GM21526 (cell line): ENCODE results near the gene RGS9.
"Not testable (repeated sequence)": the region's sequence is repeated elsewhere in the genome, so short reads cannot be mapped to it uniquely, and the experiment has no call there.

Experiments used
- ATAC-seq: cut with Tn5 transposase; IDR thresholded peaks from one replicate; pipeline ENCODE4 v1.9.1; 2021; ENCODE audit warnings: moderate library complexity; ENCODE audit not compliant: unreplicated experiment, low FRiP score

The RGS9 gene

DNA sequence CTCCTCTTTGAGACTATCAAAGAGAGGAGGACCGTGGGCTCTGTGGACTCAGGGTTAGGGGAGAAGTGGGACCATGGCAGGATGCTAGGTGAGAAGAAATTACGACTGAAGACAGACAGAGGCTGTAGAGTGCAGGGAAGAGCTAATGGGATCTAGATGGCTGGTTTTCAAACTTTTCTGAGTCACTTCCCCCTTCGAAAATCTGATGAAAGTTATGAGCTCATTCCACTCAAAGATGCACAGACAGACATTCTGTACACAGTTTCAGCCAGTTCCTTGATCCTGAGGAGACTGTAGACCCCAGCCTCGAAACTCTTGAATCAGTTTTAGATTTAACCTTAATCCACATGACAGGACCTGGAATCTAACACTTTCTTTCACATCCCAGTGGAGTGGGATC is 40.7 kb downstream of the RGS9 start:
- ATAC-seq: no peak

DNA sequence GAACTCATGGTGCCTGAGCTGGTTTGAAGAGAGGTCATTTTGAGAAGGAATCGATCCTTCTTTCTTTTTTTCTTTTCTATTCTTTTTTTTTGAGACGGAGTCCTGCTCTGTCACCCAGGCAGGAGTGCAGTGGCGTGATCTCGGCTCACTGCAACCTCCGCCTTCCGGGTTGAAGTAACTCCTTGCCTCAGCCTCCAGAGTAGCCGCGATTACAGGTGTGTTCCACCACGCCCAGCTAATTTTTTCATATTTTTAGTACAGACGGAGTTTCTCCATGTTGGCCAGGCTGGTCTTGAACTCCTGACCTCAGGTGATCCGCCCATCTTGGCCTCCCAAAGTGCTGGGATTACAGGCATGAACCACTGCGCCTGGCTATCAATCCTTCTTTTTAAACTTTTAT is 43.1 kb downstream of the RGS9 start:
- not testable (repeated sequence) for ATAC-seq

DNA sequence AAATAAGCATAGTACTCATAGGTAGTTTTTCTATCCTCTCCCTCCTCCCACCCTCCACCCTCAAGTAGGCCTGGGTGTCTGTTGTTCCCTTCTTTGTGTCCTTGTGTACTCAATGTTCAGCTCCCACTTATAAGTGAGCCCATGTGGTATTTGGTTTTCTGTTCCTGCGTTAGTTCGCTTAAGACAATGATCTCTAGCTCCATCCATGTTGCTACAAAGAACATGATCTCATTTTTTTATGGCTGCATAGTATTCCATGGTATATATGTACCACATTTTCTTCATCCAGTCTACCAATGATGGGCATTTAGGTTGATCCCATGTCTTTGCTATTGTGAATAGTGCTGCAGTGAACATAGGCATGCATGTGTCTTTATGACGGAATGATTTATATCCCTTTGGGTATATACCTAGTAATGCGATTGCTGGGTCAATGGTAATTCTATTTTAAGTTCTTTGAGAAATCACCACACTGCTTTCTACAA is 43.6 kb downstream of the RGS9 start:
- ATAC-seq: not testable (repeated sequence)

DNA sequence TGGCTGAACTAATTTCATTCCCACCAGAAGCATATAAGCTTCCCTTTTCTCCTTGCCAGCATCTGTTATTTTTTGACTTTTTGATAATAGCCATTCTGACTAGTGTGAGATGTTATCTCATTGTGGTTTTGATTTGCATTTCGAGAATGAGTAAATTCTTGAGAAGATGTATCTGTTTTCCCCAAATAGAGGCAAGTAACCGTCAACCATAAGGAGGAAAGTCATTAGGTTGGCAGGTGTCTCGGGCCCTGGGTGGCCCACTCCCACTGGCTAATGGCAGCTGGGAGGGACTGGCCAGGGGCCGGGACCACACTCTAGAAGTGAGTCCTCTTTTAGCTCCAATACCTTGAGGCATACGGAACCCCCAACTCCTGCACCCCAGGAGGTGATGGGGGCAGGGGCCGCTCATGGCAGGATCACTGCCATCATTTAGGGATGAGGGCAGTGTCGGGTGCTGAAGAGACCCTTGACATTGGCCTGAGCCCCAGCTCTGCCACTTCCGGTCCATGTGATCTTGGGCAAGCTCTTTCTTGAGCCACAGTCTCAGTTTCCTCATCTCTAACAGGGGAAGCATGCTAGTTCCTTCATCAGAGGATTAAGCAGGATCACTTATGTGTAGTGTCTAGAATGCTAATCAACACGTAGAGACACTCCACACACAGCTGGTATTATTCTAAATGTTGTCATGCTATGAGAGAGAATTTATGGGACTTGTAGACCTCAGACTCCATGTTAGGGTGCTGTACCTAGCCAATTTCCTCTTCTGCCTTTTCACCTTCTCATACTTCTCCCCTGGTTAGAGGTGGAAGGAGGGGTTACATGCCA is 44.3 kb downstream of the RGS9 start:
- ATAC-seq: peak; percentile 60

DNA sequence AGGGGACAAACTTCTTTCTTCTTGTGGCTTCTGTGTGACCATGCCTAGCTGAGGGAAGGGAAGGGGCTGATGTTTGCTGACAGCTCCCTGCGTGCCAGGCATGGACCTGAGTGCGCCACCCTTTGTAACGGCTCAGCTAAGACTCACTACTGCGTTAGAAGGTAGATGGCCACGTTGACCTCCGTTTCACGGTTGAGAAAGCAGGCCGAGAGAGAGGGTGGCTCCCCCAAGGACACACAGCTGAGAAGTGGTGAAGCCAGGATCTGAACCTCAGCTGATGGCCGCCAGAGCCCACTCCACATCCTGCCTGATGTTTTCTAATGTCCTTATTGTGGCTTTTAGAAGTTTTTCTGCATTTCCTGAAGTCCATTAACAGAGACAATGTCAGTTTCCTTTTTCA is 45.1 kb downstream of the RGS9 start:
- peak; percentile 29 for ATAC-seq

DNA sequence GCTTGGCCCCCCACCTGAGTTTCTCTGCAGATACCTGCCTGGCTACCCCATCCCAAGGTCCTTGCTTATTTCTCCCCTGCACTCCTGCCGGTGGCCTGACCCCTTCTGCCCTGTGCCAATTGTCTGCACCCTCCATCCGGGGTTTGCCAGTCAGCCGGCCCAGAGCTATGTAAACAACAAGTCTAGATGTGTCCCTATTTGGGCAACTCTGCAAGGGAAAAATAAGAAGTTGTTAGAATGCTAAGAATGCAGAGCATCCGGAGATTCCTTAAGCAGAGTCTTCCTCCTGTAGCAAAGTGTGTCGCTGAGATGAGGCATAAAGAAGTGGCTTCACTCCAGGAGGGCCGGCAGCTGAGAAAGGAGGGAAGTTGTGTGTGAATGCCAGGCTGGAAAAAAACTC is 46.6 kb downstream of the RGS9 start:
- ATAC-seq: no peak

DNA sequence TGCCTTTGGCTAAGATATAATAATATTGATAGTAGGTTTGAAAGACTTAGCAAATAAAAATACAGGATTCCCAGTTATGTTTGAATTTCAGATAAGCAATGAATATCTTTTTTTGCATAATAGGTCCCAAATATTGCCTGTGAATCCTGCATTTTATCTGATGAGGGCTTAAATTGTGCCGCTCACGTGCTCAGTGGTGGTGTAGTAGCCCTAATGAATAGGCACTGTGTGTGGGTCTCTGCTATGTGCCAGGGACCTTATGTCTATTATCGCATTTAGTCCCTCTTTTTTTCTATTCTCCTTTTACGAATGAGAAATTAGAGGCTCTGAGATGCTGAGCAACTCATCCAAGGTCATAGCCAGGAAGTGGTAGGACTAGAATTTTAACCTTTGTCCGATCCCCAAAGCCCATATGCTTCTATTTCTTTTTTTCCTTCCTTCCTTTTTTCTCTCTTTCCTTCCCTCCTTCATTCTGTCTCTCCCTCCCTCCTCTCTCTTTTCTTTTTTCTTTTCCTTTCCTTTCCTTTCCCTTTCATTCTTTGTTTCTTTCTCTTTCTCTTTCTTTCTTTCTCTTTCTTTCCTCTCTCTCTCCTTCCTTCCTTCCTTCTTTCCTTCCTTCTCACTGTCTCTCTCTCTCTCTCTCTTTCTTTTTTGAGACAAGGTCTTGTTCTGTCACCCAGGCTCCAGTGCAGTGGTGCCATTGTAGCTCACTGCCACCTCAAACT is 47.2 kb downstream of the RGS9 start:
- ATAC-seq: no peak

DNA sequence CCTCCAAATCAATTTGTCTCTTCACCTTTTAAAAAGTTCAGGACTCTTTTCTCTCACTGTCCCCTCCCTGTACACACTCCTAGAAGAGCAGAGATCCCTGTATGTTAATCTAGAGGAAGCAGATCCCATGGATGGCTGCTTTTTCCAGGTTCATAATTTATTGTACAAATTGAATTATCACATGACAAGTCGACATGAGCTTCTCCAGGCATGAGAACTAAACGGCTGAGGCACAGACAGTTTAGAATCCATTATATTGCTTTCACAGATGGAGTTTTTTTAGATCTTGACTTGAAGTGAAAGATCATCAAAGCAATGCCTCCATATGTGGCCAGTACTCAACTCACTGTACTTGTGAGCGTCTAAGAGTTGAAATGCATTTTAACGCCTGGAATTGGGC is 47.9 kb downstream of the RGS9 start:
- ATAC-seq: no peak

DNA sequence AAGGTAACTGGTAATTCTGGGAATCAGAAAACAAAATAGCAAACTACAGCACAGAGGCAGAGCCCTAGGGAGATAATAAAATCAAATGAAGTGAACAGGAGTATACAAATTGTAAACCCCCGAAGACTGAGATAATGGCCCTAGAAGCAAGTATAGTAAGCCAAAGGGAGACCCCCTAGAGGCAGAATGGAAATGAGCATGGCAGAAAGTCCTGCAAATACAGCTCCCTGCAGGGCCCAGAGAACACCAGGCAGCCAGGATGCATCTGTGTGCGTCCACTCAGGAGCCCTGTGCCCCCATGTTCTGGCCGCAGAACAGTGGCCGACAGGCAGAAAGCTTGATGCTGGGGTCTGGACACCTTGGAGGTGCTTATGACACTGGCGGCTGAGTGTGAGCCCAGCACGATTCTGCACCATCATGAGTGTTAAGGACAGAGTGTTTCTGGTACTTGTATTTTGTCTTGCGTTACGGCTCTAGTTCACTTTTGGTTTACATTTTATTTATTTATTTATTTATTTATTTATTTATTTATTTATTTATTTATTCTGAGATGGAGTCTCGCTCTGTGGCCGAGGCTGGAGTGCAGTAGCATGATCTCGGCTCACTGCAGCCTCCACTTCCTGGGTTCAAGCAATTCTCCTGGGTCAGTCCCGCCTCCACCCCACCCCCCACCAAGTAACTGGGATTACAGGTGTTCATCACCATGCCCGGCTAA is 48.7 kb downstream of the RGS9 start:
- ATAC-seq: no peak

DNA sequence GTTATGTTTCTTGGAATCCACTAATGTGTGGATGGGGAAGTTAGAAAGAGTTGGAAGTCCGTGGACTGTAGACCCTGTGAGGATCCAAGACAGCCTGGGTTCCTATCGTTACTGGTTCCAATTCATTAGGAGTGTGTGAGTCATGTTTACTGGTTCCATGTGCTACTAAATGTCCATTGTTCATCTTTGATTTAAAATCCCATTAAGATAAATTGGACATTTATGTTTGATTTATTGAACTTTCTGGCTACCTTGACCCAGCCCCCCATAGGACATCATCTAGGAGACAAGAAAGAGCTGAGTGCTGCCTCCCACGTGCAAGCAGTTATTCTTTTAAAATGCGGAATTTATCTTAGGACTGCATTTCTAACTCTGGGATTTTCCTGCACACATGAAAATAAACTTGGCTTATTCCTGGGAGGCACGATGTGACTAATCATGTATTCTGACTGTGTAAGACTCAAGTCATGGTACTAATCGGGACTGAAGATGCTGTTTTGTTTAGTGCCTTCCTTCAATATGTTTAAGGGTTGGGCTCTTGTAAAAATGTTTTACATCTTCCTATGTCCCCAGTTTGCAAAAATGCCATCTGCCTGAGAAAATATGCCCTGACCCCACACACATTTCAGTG is 53.4 kb downstream of the RGS9 start:
- no peak for ATAC-seq

DNA sequence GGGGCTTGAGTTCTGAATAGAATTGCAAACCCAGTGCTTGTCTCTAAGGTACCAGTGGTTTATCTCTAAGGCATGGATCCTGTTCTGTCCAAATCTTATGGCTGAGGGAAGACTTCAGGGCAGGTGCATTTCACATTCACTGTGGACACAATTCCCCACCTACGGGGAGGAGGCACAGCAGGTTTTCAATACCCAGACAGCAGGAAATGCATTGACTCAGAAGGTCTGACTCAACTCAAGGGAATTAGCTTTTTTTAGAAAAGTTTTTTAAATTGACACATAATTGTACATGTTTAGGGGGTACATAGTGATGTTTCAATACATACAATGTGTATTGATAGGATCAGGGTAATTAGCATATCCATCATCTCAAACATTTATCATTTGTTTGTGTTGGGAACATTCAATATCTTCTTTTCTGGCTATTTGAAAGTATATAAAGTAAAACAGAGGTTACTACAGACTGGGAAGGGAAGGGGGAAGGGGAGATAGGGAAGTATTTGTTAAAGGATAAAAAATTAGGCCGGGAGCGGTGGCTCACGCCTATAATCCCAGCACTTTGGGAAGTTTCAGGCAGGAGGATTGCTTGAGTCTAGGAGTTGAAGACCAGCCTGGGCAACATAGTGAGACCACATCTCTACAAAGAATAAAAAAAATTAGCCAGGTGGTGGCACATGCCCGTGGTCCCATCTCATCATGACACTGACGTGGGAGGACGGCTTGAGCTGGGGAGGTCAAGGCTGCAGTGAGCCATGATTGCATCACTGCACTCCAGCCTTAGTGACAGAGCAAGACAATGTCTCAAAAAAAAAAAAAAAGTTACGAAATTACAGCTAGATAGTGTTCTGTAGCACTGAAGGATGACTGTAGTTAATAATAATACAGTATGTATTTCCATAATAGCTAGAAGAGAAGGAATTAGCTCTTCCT is 54.9 kb downstream of the RGS9 start:
- no peak for ATAC-seq

DNA sequence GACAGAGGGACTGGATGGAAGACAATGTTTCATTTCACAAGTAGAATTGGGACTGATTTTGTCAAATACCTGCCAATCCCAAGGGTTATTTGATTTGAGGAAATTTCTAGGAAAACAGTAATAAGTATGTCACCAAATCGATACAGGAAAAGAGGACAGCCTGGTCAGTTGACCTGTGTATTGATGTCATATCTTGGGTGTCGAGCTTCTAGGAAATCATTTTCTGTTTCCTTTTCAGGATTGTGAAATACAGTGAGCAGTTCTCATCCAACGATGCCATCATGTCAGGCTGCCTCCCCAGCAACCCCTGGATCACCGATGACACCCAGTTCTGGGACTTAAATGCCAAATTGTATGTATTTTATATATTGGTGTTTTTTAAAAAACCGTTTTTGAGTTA is 56.1 kb downstream of the RGS9 start:
- ATAC-seq: no peak

DNA sequence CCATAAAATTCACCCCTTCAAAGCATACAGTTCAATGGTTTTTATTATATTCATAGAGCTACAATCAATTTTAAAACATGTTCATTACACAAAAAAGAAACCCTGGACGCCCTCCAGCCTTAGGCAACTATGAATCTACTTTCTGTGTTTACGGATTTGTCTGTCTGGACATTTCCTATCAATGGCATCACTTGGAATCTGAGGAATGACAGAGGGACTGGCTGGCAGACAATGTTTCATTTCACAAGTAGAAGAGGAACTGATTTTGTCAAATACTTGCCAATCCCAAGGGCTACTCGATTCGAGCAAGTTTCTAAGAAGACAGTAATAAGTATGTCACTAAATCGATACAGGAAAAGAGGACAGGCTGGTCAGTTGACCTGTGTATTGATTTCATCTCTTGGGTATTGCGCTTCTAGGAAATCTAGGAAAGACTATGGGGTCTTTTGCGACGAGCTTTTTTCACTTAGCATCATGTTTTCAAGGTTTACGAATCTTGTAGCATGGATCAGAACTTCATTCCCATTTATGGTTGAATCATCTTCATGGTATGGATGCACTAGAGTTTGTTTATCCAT is 56.6 kb downstream of the RGS9 start:
- ATAC-seq: no peak

DNA sequence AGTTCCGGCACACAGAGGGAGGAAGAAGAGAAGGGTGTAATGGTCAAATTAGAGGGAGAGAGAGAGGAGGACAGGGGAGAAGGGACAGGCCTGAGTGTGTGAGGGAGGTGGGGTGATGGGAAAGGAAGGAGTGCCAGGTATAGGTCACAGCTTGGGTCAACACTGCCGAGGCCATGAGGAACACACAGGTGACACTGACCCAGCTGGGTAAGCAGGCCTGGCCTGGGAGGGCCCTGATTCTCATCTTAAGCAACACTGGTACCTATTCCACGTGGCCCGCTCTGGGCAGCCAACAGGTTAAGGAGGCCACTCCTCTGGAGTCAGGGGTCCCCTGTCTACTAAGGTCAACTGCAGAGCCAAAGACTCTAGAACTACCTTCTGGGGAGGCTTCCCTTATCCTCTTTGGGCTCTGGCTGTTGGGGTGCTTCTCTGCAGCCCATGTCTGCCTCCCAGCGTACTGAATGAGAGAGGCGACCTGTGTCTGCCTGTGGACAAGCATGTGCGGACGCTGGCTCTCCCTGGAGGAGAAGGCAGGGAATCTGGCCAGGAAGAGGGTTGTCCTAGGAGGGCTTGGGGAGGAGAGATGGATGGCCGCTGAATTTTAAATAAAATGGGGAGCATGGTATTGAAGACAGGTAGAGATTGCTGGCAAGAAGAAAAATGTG is 57.6 kb downstream of the RGS9 start:
- ATAC-seq: no peak

DNA sequence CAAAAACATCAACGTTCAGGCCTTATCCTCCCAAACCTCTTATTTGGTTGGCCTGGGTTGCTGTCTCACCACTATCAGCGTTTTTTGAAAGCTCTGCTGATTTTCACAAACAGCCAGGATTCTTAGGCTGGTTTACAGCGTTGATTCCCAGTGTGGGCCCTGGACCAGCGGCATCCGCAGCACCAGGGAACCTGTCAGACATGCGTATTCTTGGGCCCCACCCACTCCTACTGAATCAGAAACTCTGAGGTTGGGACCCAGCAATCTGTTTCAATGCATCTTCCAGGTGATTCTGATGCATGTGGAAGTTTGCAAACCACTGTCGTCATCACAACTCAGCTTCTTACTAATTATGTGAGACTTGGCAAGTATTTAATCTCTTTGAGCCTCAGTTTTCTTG is 58.5 kb downstream of the RGS9 start:
- no peak for ATAC-seq

DNA sequence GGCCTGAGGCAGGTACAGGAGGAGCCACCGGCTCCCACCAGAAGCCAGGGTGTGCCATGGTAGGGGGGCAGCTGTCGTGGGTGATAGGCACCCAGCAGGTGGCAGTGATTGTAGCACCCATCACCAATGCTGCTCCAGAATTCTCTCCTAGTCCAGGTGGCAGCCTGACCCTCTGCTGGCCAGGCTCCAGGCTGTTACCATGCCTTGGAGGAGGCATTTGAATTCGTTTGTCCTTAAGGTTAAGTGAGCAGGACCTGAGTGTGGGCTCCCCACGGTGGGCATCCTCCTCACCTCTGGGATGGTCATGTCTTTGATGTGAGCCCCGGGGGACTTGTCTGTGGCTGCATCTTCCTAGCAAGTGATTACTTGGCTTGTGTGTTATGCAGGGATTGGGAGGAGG is 59.4 kb downstream of the RGS9 start:
- no peak for ATAC-seq

DNA sequence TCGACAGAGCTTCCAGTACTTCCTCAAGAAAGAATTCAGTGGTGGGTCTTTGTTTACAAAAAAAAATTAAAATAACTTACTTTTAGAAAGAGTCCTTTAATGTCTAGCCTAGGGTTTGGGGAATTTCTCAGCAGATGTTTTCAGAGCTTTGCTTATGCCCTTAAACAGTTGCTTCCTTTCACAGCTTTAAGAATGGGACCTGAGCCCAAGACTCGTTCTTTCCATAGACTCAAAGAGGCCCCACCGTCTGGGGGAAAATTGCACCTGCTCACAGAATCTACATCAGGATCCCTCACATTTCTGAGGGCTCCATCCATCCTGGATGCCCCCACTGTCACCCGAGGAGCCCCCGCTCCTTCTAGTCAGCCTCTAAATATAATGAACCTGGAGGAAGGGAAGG is 60.0 kb downstream of the RGS9 start:
- ATAC-seq: no peak

DNA sequence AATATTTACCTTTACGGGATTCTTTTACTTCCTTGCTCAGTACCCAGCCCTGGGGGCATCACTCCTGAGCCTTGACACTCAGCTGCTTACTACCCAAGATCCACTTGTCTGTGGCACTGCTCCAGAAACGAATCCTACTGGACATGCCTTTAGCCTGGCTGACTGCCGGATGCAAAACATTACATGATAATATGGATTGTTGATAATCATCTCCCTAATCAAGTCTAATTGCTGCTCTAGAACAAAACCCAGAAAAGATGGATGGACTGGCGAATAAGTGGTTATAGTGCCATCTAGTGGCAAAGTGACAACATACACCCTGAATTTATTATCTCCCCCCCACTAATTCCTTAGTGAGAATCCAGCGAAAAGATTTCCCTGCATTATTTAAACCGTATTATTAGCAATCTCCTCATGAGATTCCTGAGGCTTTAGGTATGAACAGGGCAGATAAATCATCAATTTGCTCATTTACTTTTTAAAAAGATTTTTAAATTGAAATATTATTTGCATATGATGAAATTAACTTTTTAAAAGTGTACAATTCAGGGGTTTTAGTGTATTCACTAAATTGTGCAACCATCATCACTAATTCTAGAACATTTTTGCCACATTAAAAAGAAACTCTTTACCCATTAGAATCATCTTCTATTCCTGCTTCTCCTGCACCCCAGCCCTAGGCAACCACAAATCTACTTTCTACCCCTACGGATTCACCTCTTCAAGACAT is 61.6 kb downstream of the RGS9 start:
- ATAC-seq: no peak
